Prostate gland (tissue), 2 donors: Measurements from ENCODE around the gene SIDT2. TPM values are rescaled to one million over a fixed set of nuclear protein-coding genes. Genes with fewer than 3 reads are reported as not detected.
A peak's percentile ranks its signal among the peaks of the same experiment; 100 is the strongest.

Source experiments
- DNase-seq: peaks from one replicate; pipeline ENCODE4 v3.0.0-alpha.2; 2019; ENCODE audit warnings: low spot score
- H3K27ac ChIP-seq, 2 donors: fragments of 200-600 bp; sonication (generic); 2 replicates each; pipeline ENCODE4 v1.5.1; 2017 to 2019
- H3K27me3 ChIP-seq: fragments of 200-600 bp; sonication (generic); replicated peaks from 2 replicates; pipeline ENCODE4 v1.5.1; 2019; ENCODE audit not compliant: insufficient read depth
- H3K36me3 ChIP-seq, 2 donors: fragments of 200-600 bp; sonication (generic); 1 replicate in 1 of 2; 2 replicates in 1 of 2; pipeline versions ENCODE4 v1.5.1 to v1.8.1; 2017 to 2019
- H3K4me1 ChIP-seq: fragments of 200-600 bp; sonication (generic); replicated peaks from 2 replicates; pipeline ENCODE4 v1.5.1; 2019
- H3K4me3 ChIP-seq, 2 donors: fragments of 200-600 bp; sonication (generic); 2 replicates each; pipeline ENCODE4 v1.5.1; 2017 to 2019
- H3K9me3 ChIP-seq: fragments of 200-600 bp; sonication (generic); 2 replicates; pipeline ENCODE4 v1.5.1; 2017
- POLR2A ChIP-seq: fragments of 450-650 bp; IDR thresholded peaks from one replicate; pipeline ENCODE4 v1.6.1; 2016; ENCODE audit warnings: antibody characterized with exemption, mild to moderate bottlenecking
- POLR2AphosphoS5 ChIP-seq: sonication (generic); formaldehyde crosslinking; IDR thresholded peaks from one replicate; pipeline ENCODE4 v1.6.1; 2017; ENCODE audit warnings: antibody characterized with exemption
- WGBS: methylation state at CpG from one replicate; pipeline ENCODE4 v1.1.5; 2018; 5-methylcytosine and 5-hydroxymethylcytosine counted together
- intact Hi-C: fragments of 100-400 bp; cut with DNase I; formaldehyde crosslinking; loops from one replicate; pipeline ENCODE4 v1.14.2; 2022
- total RNA-seq, 2 donors: library from RNA; depleted of rRNA; stranded (reverse); fragments of >200 nt; gene quantifications; one replicate each; pipeline ENCODE4 v1.1.0, GENCODE V29; 2016
- TF ChIP-seq, protein P1 (sequence below), 4 experiments: fragments of 200-600 bp in 2 of 4; fragments of 450-650 bp in 2 of 4; sonication (generic) in 2 of 4; IDR thresholded peaks; 1 replicate in 3 of 4; 2 replicates in 1 of 4; pipeline ENCODE4 v1.5.1; 2016 to 2019; ENCODE audit warnings: antibody characterized with exemption in 4 of 4, mild to moderate bottlenecking in 2 of 4, moderate library complexity in 2 of 4

Gene SIDT2
- total RNA-seq, 2 donors from 2014 or later, result 69.5 to 144 TPM

DNA sequence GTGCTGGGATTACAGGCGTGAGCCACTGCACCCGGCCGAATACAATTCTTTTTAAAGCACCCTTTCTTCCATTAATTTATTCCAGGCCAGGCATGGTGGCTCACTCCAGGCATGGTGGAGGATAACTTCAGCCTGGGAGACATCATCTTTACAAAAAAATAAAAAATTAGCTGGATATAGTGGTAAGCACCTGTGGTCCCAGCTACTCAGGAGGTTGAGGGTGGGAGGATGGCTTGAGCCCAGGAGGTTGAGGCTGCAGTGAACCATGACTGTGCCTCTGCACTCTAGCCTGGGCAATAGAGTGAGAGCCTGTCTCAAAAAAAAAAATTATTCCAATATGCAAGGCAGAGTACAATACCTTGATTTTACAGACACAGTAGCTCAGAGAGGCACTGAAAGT, 32.1 kb downstream of the SIDT2 start:
- no peak for TF ChIP-seq POLR2A
- TF ChIP-seq POLR2AphosphoS5, result no peak
- TF ChIP-seq, protein P1, sequence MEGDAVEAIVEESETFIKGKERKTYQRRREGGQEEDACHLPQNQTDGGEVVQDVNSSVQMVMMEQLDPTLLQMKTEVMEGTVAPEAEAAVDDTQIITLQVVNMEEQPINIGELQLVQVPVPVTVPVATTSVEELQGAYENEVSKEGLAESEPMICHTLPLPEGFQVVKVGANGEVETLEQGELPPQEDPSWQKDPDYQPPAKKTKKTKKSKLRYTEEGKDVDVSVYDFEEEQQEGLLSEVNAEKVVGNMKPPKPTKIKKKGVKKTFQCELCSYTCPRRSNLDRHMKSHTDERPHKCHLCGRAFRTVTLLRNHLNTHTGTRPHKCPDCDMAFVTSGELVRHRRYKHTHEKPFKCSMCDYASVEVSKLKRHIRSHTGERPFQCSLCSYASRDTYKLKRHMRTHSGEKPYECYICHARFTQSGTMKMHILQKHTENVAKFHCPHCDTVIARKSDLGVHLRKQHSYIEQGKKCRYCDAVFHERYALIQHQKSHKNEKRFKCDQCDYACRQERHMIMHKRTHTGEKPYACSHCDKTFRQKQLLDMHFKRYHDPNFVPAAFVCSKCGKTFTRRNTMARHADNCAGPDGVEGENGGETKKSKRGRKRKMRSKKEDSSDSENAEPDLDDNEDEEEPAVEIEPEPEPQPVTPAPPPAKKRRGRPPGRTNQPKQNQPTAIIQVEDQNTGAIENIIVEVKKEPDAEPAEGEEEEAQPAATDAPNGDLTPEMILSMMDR (IDR thresholded peaks at IDR 0.05), result no peak
- 98% methylated on average over 3 of the region's 3 CpGs for WGBS
- Histone ChIP-seq H3K27ac (no peak overlapping the region), H3K4me3 (no peak overlapping the region), H3K9me3 (no peaks in the 10 kb centered on the region), H3K27me3 (no peaks in the 10 kb centered on the region), H3K36me3 (no peaks in the 10 kb centered on the region), H3K4me1 (no peaks in the 10 kb centered on the region)
- intact Hi-C loops, result no loop called here
- DNase-seq, result no peak

DNA sequence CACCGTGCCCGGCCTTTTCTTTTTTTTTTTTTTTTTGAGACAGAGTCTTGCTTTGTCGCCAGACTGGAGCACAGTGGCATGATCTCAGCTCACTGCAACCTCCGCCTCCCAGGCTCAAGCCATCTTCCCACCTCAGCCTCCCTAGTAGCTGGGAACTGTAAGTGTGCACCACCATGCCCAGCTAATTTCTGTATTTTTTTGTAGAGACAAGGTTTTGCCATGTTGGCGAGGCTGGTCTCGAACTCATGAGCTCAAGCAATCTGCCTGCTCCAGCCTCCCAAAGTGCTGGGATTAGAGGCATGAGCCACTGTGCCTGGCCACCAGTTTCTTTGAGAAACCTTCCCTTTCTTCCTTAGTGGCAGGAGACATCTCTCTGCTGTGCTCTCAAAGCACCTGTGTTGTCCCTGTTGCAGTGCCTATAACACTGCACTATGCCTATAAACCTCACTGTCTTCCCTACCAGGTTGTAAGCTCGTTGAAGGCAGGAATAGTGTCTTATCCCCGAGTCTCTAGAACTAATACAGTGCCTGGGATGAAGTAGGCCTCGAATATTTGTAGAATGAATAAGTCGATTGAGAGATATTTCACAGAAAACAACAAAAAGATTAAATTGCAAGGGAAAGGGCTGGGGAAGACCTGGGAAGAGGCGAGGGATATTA, 34.3 kb downstream of the SIDT2 start:
- Histone ChIP-seq H3K4me3 (no peak overlapping the region), H3K27ac (no peak overlapping the region), H3K9me3 (no peaks in the 10 kb centered on the region), H3K4me1 (no peaks in the 10 kb centered on the region), H3K27me3 (no peaks in the 10 kb centered on the region), H3K36me3 (no peaks in the 10 kb centered on the region)
- 94% methylated on average over 9 of the region's 11 CpGs for WGBS
- TF ChIP-seq POLR2A (no peak), POLR2AphosphoS5 (no peak)
- TF ChIP-seq, protein P1 (IDR thresholded peaks at IDR 0.05), result no peak
- intact Hi-C loops, result no loop called here
- no peak for DNase-seq

DNA sequence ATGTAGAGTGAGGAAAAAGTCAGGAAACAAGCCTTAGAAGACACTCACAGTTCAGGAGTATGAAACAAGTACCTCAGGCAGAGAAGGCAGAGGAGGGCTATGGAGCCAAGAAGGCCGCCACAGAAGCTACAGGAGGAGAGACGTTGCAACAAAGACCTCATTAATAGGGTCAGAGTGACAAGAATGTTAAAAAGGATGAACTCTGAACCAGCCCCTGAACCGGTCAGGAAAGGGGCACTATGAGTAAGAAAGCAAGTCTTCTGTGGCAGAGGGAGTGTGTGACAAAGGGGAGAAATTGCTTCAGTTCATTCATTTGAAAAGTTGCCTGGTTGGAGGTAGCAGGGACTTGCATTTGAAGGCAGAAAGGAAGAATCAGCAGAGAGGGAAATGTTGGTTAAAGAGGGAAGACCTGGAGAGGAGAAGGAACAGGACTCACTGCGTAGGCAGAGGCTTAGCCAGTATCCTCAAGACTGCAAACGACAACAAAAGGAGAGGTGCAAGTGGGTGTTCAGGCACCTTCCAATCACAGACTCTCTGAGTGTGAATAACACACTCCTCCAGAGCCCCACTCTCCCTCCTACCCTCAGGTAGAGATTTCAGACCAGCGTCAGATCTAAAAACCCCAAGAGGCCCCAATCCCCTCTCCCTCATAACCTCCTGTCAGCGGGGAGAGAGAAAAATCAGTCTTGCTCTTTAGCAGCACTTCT, 36.0 kb downstream of the SIDT2 start:
- Histone ChIP-seq H3K27ac (no peak overlapping the region), H3K4me1 (no peaks in the 10 kb centered on the region), H3K27me3 (no peaks in the 10 kb centered on the region), H3K9me3 (no peaks in the 10 kb centered on the region), H3K4me3 (no peak overlapping the region), H3K36me3 (peaks cover 5 to 6% of the 10 kb centered on the region in 2 donors)
- TF ChIP-seq POLR2AphosphoS5, result no peak
- intact Hi-C loops, result no loop called here
- DNase-seq, result no peak
- 84% methylated on average over 7 of the region's 7 CpGs for WGBS

DNA sequence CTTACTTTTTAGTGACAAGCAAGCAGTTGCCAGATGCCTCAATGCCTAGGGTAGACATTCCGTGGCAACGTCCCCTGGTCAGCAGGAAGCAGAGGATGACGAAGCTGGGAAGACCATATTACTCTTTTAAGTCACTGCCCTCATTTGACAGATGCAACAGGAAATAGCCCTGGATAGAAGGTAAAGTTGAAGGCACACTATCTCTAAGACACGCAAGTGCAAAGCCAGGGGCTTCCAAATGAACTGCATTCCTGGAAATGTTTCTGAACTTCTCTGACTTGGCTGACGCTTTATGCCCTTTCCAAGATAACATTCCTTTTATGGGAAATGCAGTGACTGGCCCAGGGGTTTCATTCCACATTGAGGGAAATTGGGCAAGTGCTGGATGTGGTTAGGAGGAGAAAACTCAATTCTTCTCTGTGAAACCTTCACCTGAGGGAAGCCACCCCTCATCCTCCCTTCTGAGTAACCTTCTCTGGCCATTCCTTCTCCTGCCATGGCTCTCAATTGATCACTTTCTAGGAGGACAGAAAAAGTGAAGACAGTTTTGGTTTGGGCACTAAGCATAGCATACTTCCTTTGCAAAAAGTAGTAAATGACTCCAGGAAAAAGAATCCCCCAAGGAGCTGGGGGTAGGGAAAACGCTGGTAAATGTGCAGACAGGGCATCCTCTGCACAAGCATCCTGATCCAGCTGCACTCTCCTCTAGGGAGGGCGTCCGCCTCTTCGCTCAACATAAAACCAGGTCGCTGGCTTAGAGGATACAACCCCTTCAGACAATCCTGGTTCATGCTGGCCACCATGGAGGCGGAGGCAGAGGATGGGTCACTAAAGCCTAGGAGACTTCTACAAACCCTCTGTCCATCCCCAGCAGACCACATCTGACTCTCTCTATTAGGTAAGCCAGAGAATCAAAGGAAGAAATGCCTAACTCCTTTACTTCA, 38.9 kb downstream of the SIDT2 start:
- peak overlapping the region; percentile 62 to 78 for H3K27ac ChIP-seq
- peaks cover 6% of the 10 kb centered on the region for H3K4me1 ChIP-seq
- intact Hi-C loops, result no loop called here
- no peak for DNase-seq
- no peak overlapping the region for H3K4me3 ChIP-seq
- H3K27me3 ChIP-seq, result no peaks in the 10 kb centered on the region
- peaks cover 5 to 6% of the 10 kb centered on the region in 2 donors for H3K36me3 ChIP-seq
- 71% methylated on average over 11 of the region's 11 CpGs for WGBS
- no peaks in the 10 kb centered on the region for H3K9me3 ChIP-seq
- TF ChIP-seq, protein P1 (IDR thresholded peaks at IDR 0.05), result no peak
- TF ChIP-seq POLR2AphosphoS5 (no peak), POLR2A (no peak)
